ENCODE measurements around the gene S100A4. TPM values are rescaled to one million over a fixed set of nuclear protein-coding genes. Genes with fewer than 3 reads are reported as not detected.
A peak's percentile ranks its signal among the peaks of the same experiment; 100 is the strongest.

Gene S100A4
- total RNA-seq, 1 experiment from 2014 or later, result 9.5 TPM

- peaks cover 30% of the 10 kb centered on the region for H3K4me1 ChIP-seq (replicated peaks)
- H3K4me3 ChIP-seq, result no peak overlapping the region
- peak; percentile 33 to 65 for DNase-seq (ENCODE audit: low read depth in 1 of 2, low spot score in 2 of 2)
Observed at GRCh38 chr1:153509729-153510354, 35.8 kb downstream of the S100A4 start.

DNA sequence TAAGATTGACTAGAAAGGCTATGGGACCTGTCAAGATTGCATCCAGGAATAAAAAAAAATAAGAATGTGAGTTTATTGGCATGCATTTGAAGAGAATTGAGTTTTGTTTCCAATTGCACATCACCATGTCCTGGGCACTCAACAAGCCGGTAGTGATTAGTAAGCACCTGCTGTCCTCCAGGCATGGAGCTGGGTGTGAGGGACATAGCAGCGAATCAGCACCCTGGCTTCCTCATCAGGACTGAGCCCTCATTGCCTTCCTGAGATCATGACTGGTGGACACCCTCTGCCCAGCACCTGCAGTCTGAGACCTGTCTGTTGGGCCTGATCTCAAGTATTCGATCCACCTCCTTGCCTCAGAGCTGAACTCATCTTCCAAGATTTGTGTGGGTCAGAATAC lies 36.6 kb downstream of the S100A4 start:
- no peaks in the 10 kb centered on the region for H3K27me3 ChIP-seq (replicated peaks)
- no peaks in the 10 kb centered on the region for H3K9me3 ChIP-seq (replicated peaks)
- no peak overlapping the region for H3K27ac ChIP-seq
- no peak overlapping the region for H3K4me3 ChIP-seq
- H3K4me1 ChIP-seq (replicated peaks), result peaks cover 30% of the 10 kb centered on the region
- H3K36me3 ChIP-seq, result no peaks in the 10 kb centered on the region
- no peak for DNase-seq (ENCODE audit: low read depth in 1 of 2, low spot score in 2 of 2)

More at GRCh38 chr1:153509729-153510354, 35.8 kb downstream of the S100A4 start:
- H3K9me3 ChIP-seq (replicated peaks), result no peaks in the 10 kb centered on the region
- H3K36me3 ChIP-seq, result no peaks in the 10 kb centered on the region
- no peak overlapping the region for H3K27ac ChIP-seq
- no peaks in the 10 kb centered on the region for H3K27me3 ChIP-seq (replicated peaks)

DNA sequence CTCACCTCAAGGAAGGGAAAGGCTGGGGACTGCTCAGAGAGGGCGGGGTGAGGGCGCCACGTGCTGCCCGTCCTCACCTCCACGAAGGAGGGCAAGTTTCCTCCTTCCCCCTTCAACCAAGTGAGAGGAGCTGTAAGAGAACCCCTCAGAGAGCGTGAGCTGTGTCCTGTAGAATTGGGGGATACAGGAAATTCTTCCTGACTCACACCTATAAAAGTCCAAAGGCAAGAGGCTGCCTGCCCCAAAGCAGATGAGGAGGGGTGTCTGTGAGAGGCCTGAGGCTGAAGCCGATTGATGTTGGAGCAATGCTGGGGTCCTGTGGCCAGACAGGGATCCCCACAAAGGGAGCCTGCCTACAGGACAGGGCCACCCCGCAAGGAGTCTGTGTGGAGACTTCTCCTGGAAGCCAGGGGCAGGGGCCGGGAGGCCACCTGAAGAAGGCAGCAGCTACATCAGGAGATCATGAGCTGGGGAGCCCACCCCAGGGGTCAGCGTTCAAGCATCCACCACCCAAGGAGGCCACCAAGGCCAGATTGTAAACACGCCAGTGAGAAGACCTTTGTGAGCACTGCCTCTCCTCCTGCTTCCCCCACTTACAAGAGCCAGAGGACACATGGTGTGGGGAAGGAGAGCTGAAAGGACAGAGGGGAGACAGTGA lies 37.6 kb downstream of the S100A4 start:
- H3K9me3 ChIP-seq (replicated peaks), result no peaks in the 10 kb centered on the region
- H3K27ac ChIP-seq, result no peak overlapping the region
- no peaks in the 10 kb centered on the region for H3K36me3 ChIP-seq
- H3K27me3 ChIP-seq (replicated peaks), result no peaks in the 10 kb centered on the region
- DNase-seq (ENCODE audit: low read depth in 1 of 2, low spot score in 2 of 2), result no peak
- H3K4me3 ChIP-seq, result no peak overlapping the region
- H3K4me1 ChIP-seq (replicated peaks), result peaks cover 30% of the 10 kb centered on the region

DNA sequence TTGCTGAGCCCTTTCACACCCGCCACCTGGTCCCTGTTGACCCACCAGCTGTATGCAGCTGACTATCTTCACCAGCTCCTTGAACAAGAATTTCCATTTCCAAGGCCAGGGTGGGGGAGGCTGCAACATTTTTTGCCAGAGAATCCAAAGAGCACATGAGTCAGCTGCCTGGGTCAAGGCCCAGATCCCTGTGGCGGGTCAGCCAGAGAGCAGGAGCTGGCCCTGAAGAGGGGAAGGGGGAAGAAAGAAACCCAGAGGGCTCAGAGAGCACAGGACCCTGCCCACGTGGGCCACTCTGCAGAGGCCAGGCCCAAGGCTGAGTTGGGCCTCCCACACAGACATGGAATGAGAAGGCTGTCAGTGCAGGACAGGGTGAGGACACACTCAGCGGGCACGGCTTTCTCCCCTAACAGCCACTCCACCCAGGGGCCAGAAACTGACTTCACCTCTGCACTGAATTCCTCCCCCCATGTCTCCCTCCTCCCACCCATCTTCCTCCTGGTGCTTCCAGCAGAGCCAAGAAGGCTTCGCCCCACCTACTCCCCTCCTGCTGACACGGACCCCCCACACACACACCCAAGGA lies 38.7 kb downstream of the S100A4 start:
- H3K4me3 ChIP-seq, result no peak overlapping the region
- H3K36me3 ChIP-seq, result no peaks in the 10 kb centered on the region
- peak; percentile 31 to 56 for DNase-seq (ENCODE audit: low read depth in 1 of 2, low spot score in 2 of 2)
- H3K27ac ChIP-seq, result no peak overlapping the region
- H3K9me3 ChIP-seq (replicated peaks), result no peaks in the 10 kb centered on the region
- no peaks in the 10 kb centered on the region for H3K27me3 ChIP-seq (replicated peaks)
- H3K4me1 ChIP-seq (replicated peaks), result peaks cover 30% of the 10 kb centered on the region

GRCh38 chr1:153506386-153506785 lies 39.2 kb downstream of the S100A4 start:
- no peak overlapping the region for H3K27ac ChIP-seq
- DNase-seq (ENCODE audit: low read depth in 1 of 2, low spot score in 2 of 2), result no peak
- H3K36me3 ChIP-seq, result no peaks in the 10 kb centered on the region

GRCh38 chr1:153505576-153505975 lies 40.0 kb downstream of the S100A4 start:
- DNase-seq (ENCODE audit: low read depth in 1 of 2, low spot score in 2 of 2), result no peak
- Histone ChIP-seq H3K9me3 (replicated peaks) (no peaks in the 10 kb centered on the region), H3K27ac (no peak overlapping the region), H3K4me1 (replicated peaks) (peaks cover 22% of the 10 kb centered on the region), H3K27me3 (replicated peaks) (no peaks in the 10 kb centered on the region), H3K36me3 (no peaks in the 10 kb centered on the region), H3K4me3 (no peak overlapping the region)

More at GRCh38 chr1:153506386-153506785, 39.2 kb downstream of the S100A4 start:
- Histone ChIP-seq H3K27me3 (replicated peaks) (no peaks in the 10 kb centered on the region), H3K4me1 (replicated peaks) (peaks cover 30% of the 10 kb centered on the region), H3K4me3 (no peak overlapping the region), H3K9me3 (replicated peaks) (no peaks in the 10 kb centered on the region)

DNA sequence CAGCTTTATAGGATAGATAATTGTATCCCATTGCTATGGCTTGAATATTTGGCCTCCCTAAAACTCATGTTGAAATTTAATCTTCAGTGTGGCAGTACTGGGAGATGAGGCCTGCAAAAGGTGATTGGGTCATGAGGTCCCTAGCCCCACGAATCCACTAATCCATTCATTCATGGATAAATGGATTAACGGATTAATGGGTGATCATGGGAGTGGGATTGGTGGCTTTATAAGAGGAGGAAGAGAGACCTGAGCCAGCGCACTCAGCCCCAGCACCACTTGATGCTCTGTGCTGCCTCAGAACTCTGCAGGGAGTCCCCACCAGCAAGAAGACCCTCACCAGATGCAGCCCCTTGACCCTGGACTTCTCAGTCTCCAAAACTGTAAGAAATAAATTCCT lies 41.8 kb downstream of the S100A4 start:
- H3K9me3 ChIP-seq (replicated peaks), result no peaks in the 10 kb centered on the region
- peaks cover 22% of the 10 kb centered on the region for H3K4me1 ChIP-seq (replicated peaks)
- DNase-seq (ENCODE audit: low read depth in 1 of 2, low spot score in 2 of 2), result no peak
- no peaks in the 10 kb centered on the region for H3K36me3 ChIP-seq
- H3K27ac ChIP-seq, result no peak overlapping the region
- 0 out of 2 replicates have a peak, but pooled peaks cover 5% of the 10 kb centered on the region for H3K27me3 ChIP-seq (replicated peaks)
- H3K4me3 ChIP-seq, result no peak overlapping the region

- Histone ChIP-seq H3K27me3 (replicated peaks) (peaks cover 14% of the 10 kb centered on the region), H3K4me3 (no peak overlapping the region), H3K36me3 (no peaks in the 10 kb centered on the region), H3K4me1 (replicated peaks) (no peaks in the 10 kb centered on the region), H3K9me3 (replicated peaks) (no peaks in the 10 kb centered on the region), H3K27ac (no peak overlapping the region)
- DNase-seq (ENCODE audit: low read depth in 1 of 2, low spot score in 2 of 2), result no peak
Observed at GRCh38 chr1:153498746-153499145, 46.9 kb downstream of the S100A4 start.

DNA sequence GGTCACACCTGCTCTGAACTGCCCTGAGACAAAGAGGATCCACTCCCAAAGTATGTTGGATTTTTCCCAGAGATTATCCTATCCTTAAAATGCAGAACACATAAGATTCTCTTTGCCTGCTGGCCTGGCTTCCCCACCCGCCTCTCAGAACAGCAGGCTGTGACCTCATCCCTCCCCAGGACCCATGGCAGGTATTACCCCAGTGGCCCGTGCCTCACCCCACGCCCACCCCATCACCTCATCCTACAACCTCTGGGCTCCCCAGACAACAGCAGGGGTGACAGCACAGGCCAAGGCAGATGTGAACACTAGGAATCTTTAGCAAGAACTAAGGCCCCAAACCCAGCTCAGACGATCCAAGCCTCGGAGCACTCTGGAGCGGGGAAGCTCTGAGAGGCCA lies 50.1 kb downstream of the S100A4 start:
- no peak overlapping the region for H3K27ac ChIP-seq
- H3K27me3 ChIP-seq (replicated peaks), result peaks cover 22% of the 10 kb centered on the region
- H3K4me3 ChIP-seq, result no peak overlapping the region
- DNase-seq (ENCODE audit: low read depth in 1 of 2, low spot score in 2 of 2), result no peak
- no peaks in the 10 kb centered on the region for H3K36me3 ChIP-seq
- H3K9me3 ChIP-seq (replicated peaks), result no peaks in the 10 kb centered on the region
- no peaks in the 10 kb centered on the region for H3K4me1 ChIP-seq (replicated peaks)

GRCh38 chr1:153494976-153495535 lies 50.5 kb downstream of the S100A4 start:
- Histone ChIP-seq H3K27me3 (replicated peaks) (peaks cover 27% of the 10 kb centered on the region), H3K27ac (no peak overlapping the region), H3K9me3 (replicated peaks) (no peaks in the 10 kb centered on the region), H3K4me1 (replicated peaks) (no peaks in the 10 kb centered on the region), H3K4me3 (no peak overlapping the region), H3K36me3 (no peaks in the 10 kb centered on the region)
- DNase-seq (ENCODE audit: low read depth in 1 of 2, low spot score in 2 of 2), result peak; percentile 49 to 83

Other genes with a start within 250 kb of the S100A4 start
- gene PGLYRP3, start 232.9 kb downstream of the S100A4 start, total RNA-seq (2014; rRNA removed; shearing (Covaris generic)), result not detected in 2 replicates
- not detected in 2 replicates for gene PGLYRP4, start 197.0 kb downstream of the S100A4 start, total RNA-seq (2014; rRNA removed; shearing (Covaris generic))
- gene S100A9, start 188.0 kb downstream of the S100A4 start, total RNA-seq (2014; rRNA removed; shearing (Covaris generic)), result not detected in 2 replicates
- not detected in 2 replicates for gene S100A12, start 170.2 kb downstream of the S100A4 start, total RNA-seq (2014; rRNA removed; shearing (Covaris generic))
- not detected in 2 replicates for gene S100A8, start 154.7 kb downstream of the S100A4 start, total RNA-seq (2014; rRNA removed; shearing (Covaris generic))
- gene S100A7A, start 129.3 kb downstream of the S100A4 start, total RNA-seq (2014; rRNA removed; shearing (Covaris generic)), result not detected in 2 replicates
- gene S100A7, start 85.2 kb downstream of the S100A4 start, total RNA-seq (2014; rRNA removed; shearing (Covaris generic)), result not detected in 2 replicates
- gene S100A6, start 9.8 kb downstream of the S100A4 start, total RNA-seq (2014; rRNA removed; shearing (Covaris generic)), result 609 and 771 TPM in 2 replicates
- gene S100A5, start 4.9 kb downstream of the S100A4 start, total RNA-seq (2014; rRNA removed; shearing (Covaris generic)), result not detected in 2 replicates
- 0.31 and 2.9 TPM in 2 replicates for gene S100A3, start 3.5 kb upstream of the S100A4 start, total RNA-seq (2014; rRNA removed; shearing (Covaris generic))
- gene S100A2, start 20.0 kb upstream of the S100A4 start, total RNA-seq (2014; rRNA removed; shearing (Covaris generic)), result 5.3 and 15.8 TPM in 2 replicates
- gene S100A16, start 67.3 kb upstream of the S100A4 start, total RNA-seq (2014; rRNA removed; shearing (Covaris generic)), result 38.8 and 39.8 TPM in 2 replicates
- not detected in 2 replicates for gene S100A14, start 70.5 kb upstream of the S100A4 start, total RNA-seq (2014; rRNA removed; shearing (Covaris generic))
- gene S100A13, start 81.7 kb upstream of the S100A4 start, total RNA-seq (2014; rRNA removed; shearing (Covaris generic)), result 74.0 and 135 TPM in 2 replicates
- 0.32 TPM in 1 of 2 replicates, not detected in the other for gene S100A1, start 82.6 kb upstream of the S100A4 start, total RNA-seq (2014; rRNA removed; shearing (Covaris generic))
- 31.0 and 50.8 TPM in 2 replicates for gene CHTOP, start 88.3 kb upstream of the S100A4 start, total RNA-seq (2014; rRNA removed; shearing (Covaris generic))
- 48.0 and 59.3 TPM in 2 replicates for gene SNAPIN, start 112.9 kb upstream of the S100A4 start, total RNA-seq (2014; rRNA removed; shearing (Covaris generic))
- 347 and 370 TPM in 2 replicates for gene ILF2, start 125.2 kb upstream of the S100A4 start, total RNA-seq (2014; rRNA removed; shearing (Covaris generic))
- 0.05 TPM in 1 of 2 replicates, not detected in the other for gene NPR1, start 132.9 kb upstream of the S100A4 start, total RNA-seq (2014; rRNA removed; shearing (Covaris generic))
- gene INTS3, start 182.2 kb upstream of the S100A4 start, total RNA-seq (2014; rRNA removed; shearing (Covaris generic)), result 17.2 and 23.4 TPM in 2 replicates
- gene SLC27A3, start 229.6 kb upstream of the S100A4 start, total RNA-seq (2014; rRNA removed; shearing (Covaris generic)), result 5.7 and 11.9 TPM in 2 replicates

All from SJSA1 (cell line).